Activated T-cell treated with anti-CD3 and anti-CD28 coated beads, Interleukin-2, amount 50 U/mL, for 24 hours (primary cell): ENCODE measurements around the gene MAST2.
"Not testable (repeated sequence)": the region's sequence is repeated elsewhere in the genome, so short reads cannot be mapped to it uniquely, and the experiment has no call there.

Source experiments
- DNase-seq: peaks from one replicate; pipeline ENCODE4 v3.0.0-alpha.2; 2020
- H3K27ac Mint-ChIP-seq: 2 replicates; pipeline ENCODE4 v1.8.0; 2020; ENCODE audit warnings: mild to moderate bottlenecking, mixed read lengths
- H3K27me3 Mint-ChIP-seq: 2 replicates; pipeline ENCODE4 v1.8.0; 2020; ENCODE audit warnings: mixed read lengths
- H3K36me3 Mint-ChIP-seq: 2 replicates; pipeline ENCODE4 v1.8.0; 2020; ENCODE audit warnings: low read depth, mixed read lengths
- H3K4me1 Mint-ChIP-seq: 2 replicates; pipeline ENCODE4 v1.8.0; 2020; ENCODE audit warnings: low read depth, mixed read lengths
- H3K4me3 Mint-ChIP-seq: 2 replicates; pipeline ENCODE4 v1.8.0; 2020; ENCODE audit warnings: mild to moderate bottlenecking, moderate library complexity, mixed read lengths
- H3K9me3 Mint-ChIP-seq: 2 replicates; pipeline ENCODE4 v1.8.0; 2020; ENCODE audit warnings: mixed read lengths

Gene MAST2

GRCh38 chr1:45800899-45801298 lies 2.5 kb upstream of the MAST2 start:
- Mint-ChIP-seq H3K27ac (no peak overlapping the region), H3K4me3 (no peak overlapping the region), H3K27me3 (no peaks in the 10 kb centered on the region), H3K9me3 (no peaks in the 10 kb centered on the region), H3K36me3 (peaks cover 4% of the 10 kb centered on the region), H3K4me1 (peaks cover 27% of the 10 kb centered on the region)
- no peak for DNase-seq

- peak; percentile 34 for DNase-seq
- H3K27me3 Mint-ChIP-seq: no peaks in the 10 kb centered on the region
- H3K27ac Mint-ChIP-seq: peak overlapping the region; percentile 87
- peaks cover 29% of the 10 kb centered on the region for H3K4me1 Mint-ChIP-seq
- H3K4me3 Mint-ChIP-seq: peak overlapping the region; percentile 81
- H3K36me3 Mint-ChIP-seq: peaks cover 13% of the 10 kb centered on the region
- no peaks in the 10 kb centered on the region for H3K9me3 Mint-ChIP-seq
Measured at GRCh38 chr1:45802343-45803298, 791 bp upstream of the MAST2 start.

- Mint-ChIP-seq H3K27ac (peak overlapping the region; percentile 23), H3K36me3 (peaks cover 23% of the 10 kb centered on the region), H3K4me3 (peak overlapping the region; percentile 85), H3K4me1 (peaks cover 29% of the 10 kb centered on the region)
- not testable (repeated sequence) for H3K9me3 Mint-ChIP-seq, H3K27me3 Mint-ChIP-seq
- DNase-seq: peak; percentile 52
Measured at GRCh38 chr1:45803781-45804668, 613 bp downstream of the MAST2 start.

- no peak for DNase-seq
- Mint-ChIP-seq H3K27ac (no peak overlapping the region), H3K4me1 (peaks cover 32% of the 10 kb centered on the region), H3K36me3 (peaks cover 23% of the 10 kb centered on the region), H3K27me3 (no peaks in the 10 kb centered on the region), H3K4me3 (peak overlapping the region; percentile 85), H3K9me3 (no peaks in the 10 kb centered on the region)
Measured at GRCh38 chr1:45804669-45804969, 1.2 kb downstream of the MAST2 start.

GRCh38 chr1:45806129-45806528 lies 2.7 kb downstream of the MAST2 start:
- H3K4me1 Mint-ChIP-seq: peaks cover 35% of the 10 kb centered on the region
- H3K36me3 Mint-ChIP-seq: peaks cover 23% of the 10 kb centered on the region
- no peak for DNase-seq
- no peaks in the 10 kb centered on the region for H3K9me3 Mint-ChIP-seq
- H3K27me3 Mint-ChIP-seq: no peaks in the 10 kb centered on the region
- H3K4me3 Mint-ChIP-seq: no peak overlapping the region
- no peak overlapping the region for H3K27ac Mint-ChIP-seq

- no peak for DNase-seq
- Mint-ChIP-seq H3K27ac (no peak overlapping the region), H3K36me3 (peaks cover 31% of the 10 kb centered on the region), H3K4me1 (peaks cover 16% of the 10 kb centered on the region), H3K27me3 (no peaks in the 10 kb centered on the region), H3K9me3 (no peaks in the 10 kb centered on the region), H3K4me3 (no peak overlapping the region)
Measured at GRCh38 chr1:45809761-45810160, 6.3 kb downstream of the MAST2 start.

- no peak overlapping the region for H3K27ac Mint-ChIP-seq
Measured at GRCh38 chr1:45814776-45815175, 11.4 kb downstream of the MAST2 start.

GRCh38 chr1:45815667-45816458 lies 12.5 kb downstream of the MAST2 start:
- no peak overlapping the region for H3K27ac Mint-ChIP-seq
- H3K27me3 Mint-ChIP-seq: no peaks in the 10 kb centered on the region
- H3K4me1 Mint-ChIP-seq: peaks cover 9% of the 10 kb centered on the region
- no peak overlapping the region for H3K4me3 Mint-ChIP-seq
- DNase-seq: no peak
- peaks cover 2% of the 10 kb centered on the region for H3K9me3 Mint-ChIP-seq
- peaks cover 32% of the 10 kb centered on the region for H3K36me3 Mint-ChIP-seq

More at GRCh38 chr1:45814776-45815175, 11.4 kb downstream of the MAST2 start:
- Mint-ChIP-seq H3K4me1 (peaks cover 4% of the 10 kb centered on the region), H3K4me3 (no peak overlapping the region), H3K9me3 (peaks cover 2% of the 10 kb centered on the region), H3K27me3 (no peaks in the 10 kb centered on the region), H3K36me3 (peaks cover 30% of the 10 kb centered on the region)
- DNase-seq: no peak

GRCh38 chr1:45820173-45820572 lies 16.8 kb downstream of the MAST2 start:
- H3K27me3 Mint-ChIP-seq: no peaks in the 10 kb centered on the region
- H3K4me1 Mint-ChIP-seq: peaks cover 11% of the 10 kb centered on the region
- no peak overlapping the region for H3K27ac Mint-ChIP-seq
- peaks cover 28% of the 10 kb centered on the region for H3K36me3 Mint-ChIP-seq
- peaks cover 2% of the 10 kb centered on the region for H3K9me3 Mint-ChIP-seq
- no peak overlapping the region for H3K4me3 Mint-ChIP-seq
- no peak for DNase-seq

GRCh38 chr1:45820788-45821187 lies 17.4 kb downstream of the MAST2 start:
- no peak overlapping the region for H3K4me3 Mint-ChIP-seq
- no peak overlapping the region for H3K27ac Mint-ChIP-seq
- no peaks in the 10 kb centered on the region for H3K27me3 Mint-ChIP-seq
- H3K4me1 Mint-ChIP-seq: peaks cover 11% of the 10 kb centered on the region
- peaks cover 2% of the 10 kb centered on the region for H3K9me3 Mint-ChIP-seq
- H3K36me3 Mint-ChIP-seq: peaks cover 34% of the 10 kb centered on the region
- no peak for DNase-seq

GRCh38 chr1:45822644-45823043 lies 19.2 kb downstream of the MAST2 start:
- no peak overlapping the region for H3K27ac Mint-ChIP-seq

GRCh38 chr1:45824607-45825006 lies 21.2 kb downstream of the MAST2 start:
- H3K36me3 Mint-ChIP-seq: peaks cover 38% of the 10 kb centered on the region

More at GRCh38 chr1:45822644-45823043, 19.2 kb downstream of the MAST2 start:
- Mint-ChIP-seq H3K9me3 (peaks cover 2% of the 10 kb centered on the region), H3K36me3 (peaks cover 35% of the 10 kb centered on the region), H3K4me3 (no peak overlapping the region), H3K4me1 (peaks cover 11% of the 10 kb centered on the region), H3K27me3 (no peaks in the 10 kb centered on the region)
- DNase-seq: no peak

GRCh38 chr1:45827256-45827655 lies 23.8 kb downstream of the MAST2 start:
- Mint-ChIP-seq H3K4me3 (no peak overlapping the region), H3K9me3 (no peaks in the 10 kb centered on the region), H3K4me1 (no peaks in the 10 kb centered on the region), H3K27ac (no peak overlapping the region), H3K27me3 (no peaks in the 10 kb centered on the region), H3K36me3 (peaks cover 54% of the 10 kb centered on the region)
- DNase-seq: no peak

More at GRCh38 chr1:45824607-45825006, 21.2 kb downstream of the MAST2 start:
- H3K4me3 Mint-ChIP-seq: no peak overlapping the region
- H3K4me1 Mint-ChIP-seq: peaks cover 11% of the 10 kb centered on the region
- no peak for DNase-seq
- no peaks in the 10 kb centered on the region for H3K9me3 Mint-ChIP-seq
- H3K27ac Mint-ChIP-seq: no peak overlapping the region
- no peaks in the 10 kb centered on the region for H3K27me3 Mint-ChIP-seq

- Mint-ChIP-seq H3K27ac (no peak overlapping the region), H3K9me3 (no peaks in the 10 kb centered on the region), H3K4me1 (peaks cover 5% of the 10 kb centered on the region), H3K4me3 (no peak overlapping the region), H3K27me3 (no peaks in the 10 kb centered on the region), H3K36me3 (peaks cover 59% of the 10 kb centered on the region)
- no peak for DNase-seq
Measured at GRCh38 chr1:45828841-45829240, 25.4 kb downstream of the MAST2 start.
